Gastroesophageal sphincter (tissue), 4 donors: Measurements from ENCODE around the gene CRTC3. TPM values are rescaled to one million over a fixed set of nuclear protein-coding genes. Genes with fewer than 3 reads are reported as not detected.
"Not testable (repeated sequence)": the region's sequence is repeated elsewhere in the genome, so short reads cannot be mapped to it uniquely, and the experiment has no call there.

ENCODE experiments used
- ATAC-seq: fragments of 150-250 bp; one replicate; pipeline ENCODE4 v1.9.1; 2016; ENCODE audit warnings: mild to moderate bottlenecking, moderate library complexity
- H3K27ac ChIP-seq, 4 donors: fragments of 200-600 bp; sonication (generic) in 3 of 4; 1 replicate in 3 of 4; 2 replicates in 1 of 4; pipeline ENCODE4 v1.5.1; 2016 to 2019
- H3K27me3 ChIP-seq: fragments of 200-600 bp; sonication (generic); one replicate; pipeline ENCODE4 v1.5.1; 2019
- H3K36me3 ChIP-seq, 2 donors: fragments of 200-600 bp; sonication (generic); one replicate each; pipeline ENCODE4 v1.5.1; 2019; ENCODE audit warnings: control low read depth in 1 of 2
- H3K4me1 ChIP-seq, 3 donors: fragments of 200-600 bp; sonication (generic); 1 replicate in 2 of 3; 2 replicates in 1 of 3; pipeline ENCODE4 v1.5.1; 2016 to 2019; ENCODE audit warnings: control low read depth in 2 of 3
- H3K4me3 ChIP-seq, 2 donors: fragments of 200-600 bp; sonication (generic); one replicate each; pipeline ENCODE4 v1.5.1; 2019; ENCODE audit warnings: mild to moderate bottlenecking in 1 of 2, moderate library complexity in 1 of 2
- H3K9me3 ChIP-seq, 3 donors: fragments of 200-600 bp; sonication (generic); one replicate each; pipeline ENCODE4 v1.5.1; 2017 to 2019; ENCODE audit warnings: control low read depth in 2 of 3
- EP300 ChIP-seq: sonication (generic); formaldehyde crosslinking; IDR thresholded peaks from one replicate; pipeline ENCODE4 v1.6.1; 2017; ENCODE audit warnings: antibody characterized with exemption, mild to moderate bottlenecking
- POLR2A ChIP-seq, 2 donors: fragments of 450-650 bp; IDR thresholded peaks; one replicate each; pipeline ENCODE4 v1.6.1; 2017; ENCODE audit warnings: antibody characterized with exemption in 2 of 2, mild to moderate bottlenecking in 2 of 2, moderate library complexity in 1 of 2
- POLR2AphosphoS5 ChIP-seq: sonication (generic); formaldehyde crosslinking; IDR thresholded peaks from one replicate; pipeline ENCODE4 v1.6.1; 2017; ENCODE audit warnings: antibody characterized with exemption
- WGBS, 2 donors: methylation state at CpG; one replicate each; pipeline ENCODE4 v1.1.5; 2018; ENCODE audit warnings: low coverage in 1 of 2; 5-methylcytosine and 5-hydroxymethylcytosine counted together
- total RNA-seq, 4 donors: library from RNA; depleted of rRNA; stranded (reverse); fragments of >200 nt; gene quantifications; one replicate each; pipeline ENCODE4 v1.1.0, GENCODE V29; 2016
- TF ChIP-seq, protein P1 (sequence below), 4 experiments: fragments of 200-600 bp in 2 of 4; fragments of 450-650 bp in 2 of 4; sonication (generic) in 1 of 4; IDR thresholded peaks; one replicate each; pipeline ENCODE4 v1.5.1; 2017 to 2019; ENCODE audit warnings: antibody characterized with exemption in 4 of 4, mild to moderate bottlenecking in 2 of 4, moderate library complexity in 2 of 4

CRTC3 gene
- total RNA-seq, 4 donors from 2014 or later = 44.5 to 68.6 (median 65.6) TPM

DNA sequence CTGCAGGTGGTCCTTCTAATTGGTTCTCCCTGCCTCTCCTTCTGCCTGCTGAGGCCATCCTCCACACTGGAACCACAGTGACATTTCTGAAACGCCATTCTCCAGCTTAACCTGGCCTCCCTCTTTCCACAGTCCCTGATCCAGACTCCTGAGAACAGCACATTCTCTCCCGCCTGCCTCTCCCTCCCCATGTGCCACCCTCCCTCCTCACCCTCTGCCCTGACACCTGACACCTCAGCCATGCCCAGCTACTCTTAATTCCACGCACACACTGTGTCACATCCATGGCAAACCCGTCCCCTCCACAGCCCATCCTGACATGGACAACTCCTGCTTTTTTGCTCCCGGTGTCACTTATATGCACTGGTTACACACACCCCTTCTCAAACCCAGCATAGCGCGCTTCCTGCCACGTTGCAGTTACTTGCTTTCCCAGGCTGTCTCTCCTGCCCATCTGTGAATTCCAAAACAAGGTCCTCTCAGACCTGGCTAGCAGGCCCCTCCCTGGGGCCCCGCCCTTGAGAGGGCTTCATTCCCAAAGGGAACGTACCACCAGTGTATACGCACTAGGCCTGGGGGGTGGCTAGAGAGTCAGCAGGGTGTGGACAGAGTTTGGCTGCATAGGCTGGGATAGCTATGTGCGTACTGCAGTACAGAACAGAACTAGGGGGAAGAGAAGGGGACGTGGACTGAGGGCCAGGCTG lies 94.7 kb downstream of the CRTC3 start:
- no peak for TF ChIP-seq POLR2A (IDR thresholded peaks at IDR 0.05)
- no peak for TF ChIP-seq POLR2AphosphoS5
- no peak for TF ChIP-seq EP300
- TF ChIP-seq, protein P1, sequence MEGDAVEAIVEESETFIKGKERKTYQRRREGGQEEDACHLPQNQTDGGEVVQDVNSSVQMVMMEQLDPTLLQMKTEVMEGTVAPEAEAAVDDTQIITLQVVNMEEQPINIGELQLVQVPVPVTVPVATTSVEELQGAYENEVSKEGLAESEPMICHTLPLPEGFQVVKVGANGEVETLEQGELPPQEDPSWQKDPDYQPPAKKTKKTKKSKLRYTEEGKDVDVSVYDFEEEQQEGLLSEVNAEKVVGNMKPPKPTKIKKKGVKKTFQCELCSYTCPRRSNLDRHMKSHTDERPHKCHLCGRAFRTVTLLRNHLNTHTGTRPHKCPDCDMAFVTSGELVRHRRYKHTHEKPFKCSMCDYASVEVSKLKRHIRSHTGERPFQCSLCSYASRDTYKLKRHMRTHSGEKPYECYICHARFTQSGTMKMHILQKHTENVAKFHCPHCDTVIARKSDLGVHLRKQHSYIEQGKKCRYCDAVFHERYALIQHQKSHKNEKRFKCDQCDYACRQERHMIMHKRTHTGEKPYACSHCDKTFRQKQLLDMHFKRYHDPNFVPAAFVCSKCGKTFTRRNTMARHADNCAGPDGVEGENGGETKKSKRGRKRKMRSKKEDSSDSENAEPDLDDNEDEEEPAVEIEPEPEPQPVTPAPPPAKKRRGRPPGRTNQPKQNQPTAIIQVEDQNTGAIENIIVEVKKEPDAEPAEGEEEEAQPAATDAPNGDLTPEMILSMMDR (IDR thresholded peaks at IDR 0.05) = no peak
- no peaks in the 10 kb centered on the region for H3K27me3 ChIP-seq
- no peak overlapping the region for H3K4me3 ChIP-seq
- WGBS, 2 donors = 63 to 72% methylated on average over 8 to 9 of the region's 13 CpGs
- H3K4me1 ChIP-seq = peaks cover 0 to 14% (median 0%) of the 10 kb centered on the region in 3 donors
- H3K27ac ChIP-seq = peak overlapping the region in 3 of 4 donors; percentile 11 to 41 (median 26)
- H3K36me3 ChIP-seq = peaks cover 0 to 100% of the 10 kb centered on the region in 2 donors
- peak; percentile 16 for ATAC-seq
- no peaks in the 10 kb centered on the region for H3K9me3 ChIP-seq

- TF ChIP-seq POLR2A (IDR thresholded peaks at IDR 0.05) (no peak), POLR2AphosphoS5 (no peak)
- TF ChIP-seq, protein P1 (IDR thresholded peaks at IDR 0.05) = no peak
- ATAC-seq = no peak
- WGBS, 2 donors = 68 to 86% methylated on average over 7 of the region's 7 CpGs
- Histone ChIP-seq H3K27ac (peak overlapping the region in 2 of 4 donors; percentile 11 to 41), H3K4me1 (peaks cover 0 to 14% (median 0%) of the 10 kb centered on the region in 3 donors), H3K27me3 (no peaks in the 10 kb centered on the region), H3K36me3 (peaks cover 0 to 100% of the 10 kb centered on the region in 2 donors), H3K9me3 (no peaks in the 10 kb centered on the region), H3K4me3 (no peak overlapping the region)
These were observed 95.3 kb downstream of the CRTC3 start for GRCh38 chr15:90625037-90625436.

DNA sequence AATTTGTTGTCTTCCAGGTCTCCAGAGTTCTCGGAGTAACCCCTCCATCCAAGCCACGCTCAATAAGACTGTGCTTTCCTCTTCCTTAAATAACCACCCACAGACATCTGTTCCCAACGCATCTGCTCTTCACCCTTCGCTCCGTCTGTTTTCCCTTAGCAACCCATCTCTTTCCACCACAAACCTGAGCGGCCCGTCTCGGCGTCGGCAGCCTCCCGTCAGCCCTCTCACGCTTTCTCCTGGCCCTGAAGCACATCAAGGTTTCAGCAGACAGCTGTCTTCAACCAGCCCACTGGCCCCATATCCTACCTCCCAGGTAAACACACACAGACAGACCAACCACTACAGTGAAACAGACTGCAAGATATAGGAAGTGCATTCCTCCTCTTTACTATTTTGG lies 99.5 kb downstream of the CRTC3 start:
- TF ChIP-seq POLR2AphosphoS5 = no peak
- no peak for TF ChIP-seq EP300
- TF ChIP-seq, protein P1 (IDR thresholded peaks at IDR 0.05) = no peak
- no peak for TF ChIP-seq POLR2A (IDR thresholded peaks at IDR 0.05)
- Histone ChIP-seq H3K4me1 (peaks cover 0 to 6% (median 0%) of the 10 kb centered on the region in 3 donors), H3K27ac (no peak overlapping the region), H3K9me3 (no peaks in the 10 kb centered on the region), H3K27me3 (no peaks in the 10 kb centered on the region), H3K4me3 (no peak overlapping the region), H3K36me3 (peaks cover 0 to 97% of the 10 kb centered on the region in 2 donors)
- WGBS, 2 donors = 83 to 90% methylated on average over 2 to 12 of the region's 12 CpGs
- no peak for ATAC-seq

- Histone ChIP-seq H3K4me1 (no peaks in the 10 kb centered on the region), H3K36me3 (peaks cover 0 to 80% of the 10 kb centered on the region in 2 donors), H3K27ac (no peak overlapping the region), H3K27me3 (no peaks in the 10 kb centered on the region), H3K9me3 (no peaks in the 10 kb centered on the region), H3K4me3 (no peak overlapping the region)
- no peak for ATAC-seq
- 77 to 81% methylated on average over 3 of the region's 3 CpGs for WGBS, 2 donors
- TF ChIP-seq, protein P1 (IDR thresholded peaks at IDR 0.05) = no peak
- TF ChIP-seq POLR2AphosphoS5 (no peak), POLR2A (IDR thresholded peaks at IDR 0.05) (no peak), EP300 (no peak)
These were observed 103.6 kb downstream of the CRTC3 start for GRCh38 chr15:90633360-90633759.

GRCh38 chr15:90636993-90637392 lies 107.3 kb downstream of the CRTC3 start:
- not testable (repeated sequence) for ATAC-seq, H3K4me1 ChIP-seq, H3K27me3 ChIP-seq, H3K4me3 ChIP-seq, H3K9me3 ChIP-seq, H3K27ac ChIP-seq
- 100% methylated on average over 1 of the region's 3 CpGs; no CpG with 5 or more reads in 1 of the 2 donors for WGBS, 2 donors
- H3K36me3 ChIP-seq = peaks cover 0 to 84% of the 10 kb centered on the region in 2 donors
